ENCODE measurements around the gene GADD45B.
A peak's percentile ranks its signal among the peaks of the same experiment; 100 is the strongest.
"Not testable (repeated sequence)": the region's sequence is repeated elsewhere in the genome, so short reads cannot be mapped to it uniquely, and the experiment has no call there.

GADD45B gene

GRCh38 chr19:2444251-2445002 lies 31.5 kb upstream of the GADD45B start:
- no peak for DNase-seq

GRCh38 chr19:2446381-2446780 lies 29.5 kb upstream of the GADD45B start:
- peak; percentile 47 for DNase-seq

DNA sequence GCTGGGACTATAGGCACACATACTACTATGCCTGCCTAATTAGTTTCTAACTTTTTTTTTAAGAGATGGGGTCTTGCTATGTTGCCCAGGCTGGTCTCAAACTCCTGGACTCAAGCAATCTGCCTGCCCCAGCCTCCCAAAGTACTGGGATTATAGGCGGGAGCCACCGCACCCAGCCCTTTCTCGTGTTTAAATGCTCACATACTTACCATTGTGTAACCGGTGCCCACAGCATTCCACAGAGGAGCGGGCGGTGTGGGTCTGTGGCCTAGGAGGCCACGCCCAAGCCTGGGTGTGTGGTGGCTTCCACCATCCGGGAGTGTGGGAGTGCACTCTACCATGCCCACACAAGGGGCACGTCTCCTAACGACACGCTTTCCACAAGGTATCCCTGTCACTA lies 26.9 kb upstream of the GADD45B start:
- no peak for DNase-seq

DNA sequence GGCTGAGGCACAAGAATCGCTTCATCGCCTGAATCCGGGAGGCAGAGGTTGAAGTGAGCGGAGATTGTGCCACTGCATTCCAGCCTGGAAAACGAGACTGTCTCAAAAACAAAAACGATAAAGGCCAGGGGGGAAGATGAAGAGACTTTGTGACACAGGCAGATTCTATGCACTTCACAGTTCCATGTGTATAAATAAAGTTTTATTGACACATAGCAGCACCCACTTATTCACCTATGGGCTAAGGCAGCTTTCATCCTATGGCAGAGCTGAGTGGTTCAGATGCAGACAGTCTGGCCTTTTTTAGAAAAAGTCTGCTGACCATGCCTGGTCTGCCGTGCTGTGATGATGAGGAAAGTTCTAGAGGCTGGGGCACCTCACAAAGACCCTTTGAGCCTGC lies 24.8 kb upstream of the GADD45B start:
- DNase-seq, result no peak

- no peak for DNase-seq
Observed at GRCh38 chr19:2451741-2452140, 24.2 kb upstream of the GADD45B start.

DNA sequence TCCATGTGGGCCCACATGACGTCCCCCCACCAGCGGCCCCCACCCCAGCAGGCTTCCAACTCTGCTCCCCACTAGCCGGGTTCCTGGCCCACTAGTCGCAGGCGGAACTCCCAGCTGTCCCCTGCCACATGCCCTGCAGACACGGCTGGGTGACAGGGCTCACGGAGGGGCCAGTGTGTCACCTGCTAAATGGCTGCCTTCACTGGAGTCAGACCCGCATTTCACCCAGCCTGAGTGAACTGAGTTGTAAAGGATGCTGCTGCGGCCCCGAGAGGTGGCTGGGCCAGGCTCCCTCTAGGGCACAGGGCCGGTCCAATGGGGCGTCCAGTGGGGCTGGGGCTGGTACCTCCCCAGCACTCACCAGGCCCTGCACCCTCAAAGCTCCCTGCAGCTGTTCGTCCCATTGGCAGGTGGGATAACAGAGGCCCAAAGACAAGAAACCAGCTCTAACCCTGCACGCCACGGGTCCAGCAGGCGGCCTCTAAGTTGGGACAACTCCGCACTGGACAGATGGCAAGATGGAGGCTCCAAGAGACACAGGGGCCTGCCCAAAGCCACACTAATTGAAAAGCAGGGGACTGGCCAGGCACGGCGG lies 22.4 kb upstream of the GADD45B start:
- DNase-seq, result no peak

GRCh38 chr19:2454199-2454961 lies 21.5 kb upstream of the GADD45B start:
- no peak for DNase-seq

- no peak for DNase-seq
Observed at GRCh38 chr19:2454962-2455850, 20.7 kb upstream of the GADD45B start.

GRCh38 chr19:2455851-2456570 lies 19.9 kb upstream of the GADD45B start:
- DNase-seq, result peak; percentile 72

GRCh38 chr19:2457394-2458037 lies 18.4 kb upstream of the GADD45B start:
- no peak for DNase-seq

DNA sequence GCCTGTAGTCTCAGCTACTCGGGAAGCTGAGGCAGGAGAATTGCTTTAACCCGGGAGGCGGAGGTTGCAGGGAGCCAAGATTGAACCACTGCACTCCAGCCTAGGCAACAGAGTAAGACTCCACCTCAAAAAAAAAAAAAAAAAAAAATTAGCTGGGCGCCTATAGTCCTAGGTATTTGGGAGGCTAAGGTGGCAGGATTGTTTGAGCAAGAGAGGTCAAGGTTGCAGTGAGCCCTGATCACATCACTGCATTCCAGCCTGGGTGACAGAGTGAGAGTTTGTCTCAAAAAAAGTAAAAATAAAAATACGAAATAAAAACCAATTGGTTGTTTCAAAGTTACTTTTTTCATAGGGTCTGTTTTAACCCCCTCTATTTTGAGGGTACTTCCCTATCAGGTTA lies 17.9 kb upstream of the GADD45B start:
- no peak for DNase-seq

GRCh38 chr19:2458776-2459175 lies 17.2 kb upstream of the GADD45B start:
- not testable (repeated sequence) for DNase-seq

DNA sequence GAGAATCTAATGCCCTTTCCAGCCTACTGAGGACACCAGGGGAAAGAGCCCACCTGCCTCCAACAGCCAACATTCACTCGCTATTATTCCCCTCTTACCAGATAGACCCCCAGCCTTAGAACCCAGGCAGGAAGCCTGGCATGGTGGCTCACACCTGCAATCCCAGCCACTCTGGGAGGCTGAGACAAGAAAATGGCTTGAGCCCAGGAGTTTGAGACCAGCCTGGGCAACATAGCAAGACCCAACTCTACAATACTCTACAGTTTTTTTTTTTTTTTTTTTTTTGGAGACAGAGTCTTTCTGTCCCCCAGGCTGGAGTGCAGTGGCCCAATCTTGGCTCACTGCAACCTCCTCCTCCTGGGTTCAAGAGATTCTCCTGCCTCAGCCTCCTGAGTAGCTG lies 15.7 kb upstream of the GADD45B start:
- no peak for DNase-seq

DNA sequence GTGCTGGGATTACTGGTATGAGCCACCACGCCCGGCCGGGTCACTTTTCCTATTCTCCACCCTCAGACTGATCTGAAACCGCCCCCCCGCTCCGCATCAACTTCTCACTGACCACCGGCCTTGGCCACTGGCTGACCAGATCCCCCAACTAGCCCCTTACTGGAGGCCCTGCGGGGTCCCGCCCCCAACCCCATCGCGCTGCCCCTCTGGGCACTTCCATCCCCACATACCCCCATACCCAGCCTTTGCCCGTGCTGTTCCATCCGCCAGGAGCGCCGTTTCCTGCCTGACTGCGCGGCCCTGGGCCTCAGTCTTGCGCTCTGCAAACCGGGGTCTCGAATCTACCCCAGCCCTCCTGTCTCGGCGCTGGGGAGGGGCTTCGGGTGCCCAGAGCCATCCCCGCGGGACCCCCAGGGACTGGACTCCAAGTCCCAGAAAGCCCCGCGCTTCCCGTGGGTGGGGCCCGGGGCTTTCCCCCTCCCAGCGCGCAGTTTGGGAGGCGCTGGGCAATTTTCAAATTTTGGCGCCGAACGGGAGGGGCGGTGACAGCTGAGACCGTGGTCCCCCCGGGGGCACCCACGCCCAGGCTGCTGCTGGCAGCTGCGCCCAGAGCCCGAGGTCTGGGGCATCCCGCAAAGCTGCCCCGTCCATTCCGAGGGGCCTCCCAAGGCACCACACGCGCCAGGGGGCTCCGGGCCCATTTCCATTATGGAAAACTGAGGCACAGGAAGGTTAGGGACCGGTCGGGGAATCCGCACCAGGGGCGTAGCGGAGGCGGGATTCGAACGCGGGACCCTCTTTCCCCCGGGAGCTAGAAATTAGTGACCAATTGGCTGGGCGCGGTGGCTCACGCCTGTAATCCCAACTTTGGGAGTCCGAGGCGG lies 13.9 kb upstream of the GADD45B start:
- peak; percentile 87 for DNase-seq

- DNase-seq, result no peak
Observed at GRCh38 chr19:2462635-2463421, 13.1 kb upstream of the GADD45B start.

DNA sequence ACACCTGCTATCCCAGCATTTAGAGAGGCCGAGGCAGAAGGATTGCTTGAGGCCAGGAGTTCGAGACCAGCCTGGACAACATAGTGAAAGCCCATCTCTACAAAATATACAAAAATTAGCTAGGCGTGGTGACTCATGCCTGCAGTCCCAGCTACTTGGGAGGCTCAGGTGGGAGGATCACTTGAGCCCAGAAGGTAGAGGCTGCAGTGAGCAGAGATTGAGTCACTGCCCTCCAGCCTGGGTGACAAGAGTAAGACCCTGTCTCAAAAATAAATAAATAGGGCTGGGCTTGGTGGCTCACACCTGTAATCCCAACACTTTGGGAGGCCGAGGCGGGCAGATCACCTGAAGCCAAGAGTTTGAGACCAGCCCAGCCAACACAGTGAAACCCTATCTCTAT lies 12.2 kb upstream of the GADD45B start:
- not testable (repeated sequence) for DNase-seq

GRCh38 chr19:2464389-2464788 lies 11.5 kb upstream of the GADD45B start:
- DNase-seq, result no peak

DNA sequence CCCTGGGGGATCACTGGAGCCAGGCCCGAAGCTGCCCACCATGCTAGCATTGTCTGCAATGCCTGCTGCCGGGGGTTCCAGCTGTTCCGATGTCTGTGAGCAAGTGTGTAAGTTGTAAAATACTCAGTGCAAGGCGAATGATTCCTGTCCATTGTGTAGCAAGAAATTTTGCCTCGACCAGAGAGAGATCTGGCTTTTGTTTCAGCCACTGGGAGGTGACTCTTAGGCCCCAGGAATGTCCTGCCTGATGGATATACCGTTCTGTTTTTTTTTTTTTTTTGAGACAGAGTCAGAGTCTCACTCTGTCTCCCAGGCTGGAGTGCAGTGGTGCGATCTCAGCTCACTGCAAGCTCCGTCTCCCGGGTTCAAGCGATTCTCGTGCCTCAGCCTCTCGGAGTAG lies 7.3 kb upstream of the GADD45B start:
- no peak for DNase-seq

DNA sequence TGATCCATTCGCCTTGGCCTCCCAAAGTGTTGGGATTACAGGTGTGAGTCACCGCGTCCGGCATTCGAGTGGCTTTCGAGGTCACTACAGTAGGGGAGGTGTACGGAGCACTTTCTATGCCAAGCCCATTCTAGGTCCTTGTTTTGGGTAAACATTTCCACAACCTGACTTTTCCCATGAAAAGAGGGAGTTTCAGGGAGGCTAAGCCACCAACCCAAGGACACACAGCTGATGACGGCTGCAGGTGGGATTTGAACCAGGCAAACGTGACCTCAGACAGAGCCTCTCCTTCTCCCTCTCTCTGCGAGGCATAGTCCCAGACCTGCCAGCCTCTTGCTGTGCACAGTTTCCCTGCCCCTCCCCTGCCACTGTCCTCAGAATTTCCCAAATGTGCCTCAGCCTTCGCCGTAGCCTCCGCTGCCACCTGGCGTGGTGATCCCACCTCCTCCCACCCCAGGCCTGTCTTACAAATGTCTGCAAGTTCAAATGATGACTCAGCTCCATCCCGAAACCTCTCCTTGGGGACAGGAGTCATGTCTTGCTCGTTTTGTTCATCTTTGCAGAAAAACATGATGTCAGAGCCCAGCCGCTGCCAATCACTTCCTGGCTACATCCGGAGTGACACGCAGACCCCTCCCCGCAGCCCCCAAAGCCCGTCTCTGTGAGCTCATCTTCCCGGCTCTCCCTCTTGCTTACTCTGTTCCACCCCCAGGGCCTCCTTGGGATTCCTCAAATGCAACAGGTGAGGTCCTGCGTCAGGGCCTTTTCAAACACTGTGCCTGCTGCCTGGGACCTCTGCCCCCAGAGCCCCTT lies 6.6 kb upstream of the GADD45B start:
- peak; percentile 72 for DNase-seq
